Neural cell (in vitro differentiated cells): ENCODE measurements around the gene PCED1B. TPM values are rescaled to one million over a fixed set of nuclear protein-coding genes. Genes with fewer than 3 reads are reported as not detected.

Source experiments
- H2AFZ ChIP-seq: fragments of 200-600, 300-800 bp; sonication (generic), shearing (Covaris generic); 2 replicates; pipeline ENCODE4 v1.6.0; 2014; ENCODE audit warnings: low read depth, mild to moderate bottlenecking, antibody characterized with exemption, low read length, moderate library complexity
- H3F3A ChIP-seq: fragments of 200-600 bp; shearing (Covaris generic); 2 replicates; pipeline ENCODE4 v1.6.1; 2016; ENCODE audit warnings: mild to moderate bottlenecking, moderate library complexity, mixed read lengths, antibody characterized with exemption, low read length; ENCODE audit not compliant: insufficient read depth, poor library complexity, severe bottlenecking
- H3K27ac ChIP-seq: fragments of 200-600, 300-800 bp; sonication (generic), shearing (Covaris generic); 2 replicates; pipeline ENCODE4 v1.5.1; 2014; ENCODE audit warnings: mild to moderate bottlenecking, low read length, moderate library complexity
- H3K27me3 ChIP-seq: fragments of 300-800, 200-600 bp; sonication (generic), shearing (Covaris generic); 2 replicates; pipeline ENCODE4 v1.6.0; 2014; ENCODE audit warnings: mild to moderate bottlenecking, low read depth, low read length, moderate library complexity; ENCODE audit not compliant: insufficient read depth
- H3K36me3 ChIP-seq: fragments of 300-800, 200-600 bp; sonication (generic), shearing (Covaris generic); 2 replicates; pipeline ENCODE4 v1.5.1; 2014; ENCODE audit warnings: mild to moderate bottlenecking, antibody characterized with exemption, low read length, moderate library complexity; ENCODE audit not compliant: insufficient read depth
- H3K4me2 ChIP-seq: fragments of 300-800, 200-600 bp; sonication (generic), shearing (Covaris generic); 2 replicates; pipeline ENCODE4 v1.6.0; 2014; ENCODE audit warnings: mild to moderate bottlenecking, low read length
- H3K4me3 ChIP-seq: fragments of 300-800, 200-600 bp; sonication (generic), shearing (Covaris generic); 2 replicates; pipeline ENCODE4 v1.5.1; 2014; ENCODE audit warnings: mild to moderate bottlenecking, low read length, moderate library complexity
- H3K79me2 ChIP-seq: fragments of 200-600 bp; shearing (Covaris generic); replicated peaks from 2 replicates; pipeline ENCODE4 v1.6.0; 2014; ENCODE audit warnings: mild to moderate bottlenecking, low read length, moderate library complexity; ENCODE audit not compliant: insufficient read depth
- H3K9ac ChIP-seq: fragments of 300-800, 200-600 bp; sonication (generic), shearing (Covaris generic); 2 replicates; pipeline ENCODE4 v1.6.1; 2016; ENCODE audit warnings: mild to moderate bottlenecking, low read length, mixed read lengths
- H3K9me2 ChIP-seq: fragments of 200-600 bp; shearing (Covaris generic); 2 replicates; pipeline ENCODE4 v1.6.1; 2016; ENCODE audit warnings: mild to moderate bottlenecking, low read length, mixed read lengths; ENCODE audit not compliant: insufficient read depth
- H3K9me3 ChIP-seq: fragments of 200-600, 300-800 bp; sonication (generic), shearing (Covaris generic); 2 replicates; pipeline ENCODE4 v1.6.1; 2016; ENCODE audit warnings: mild to moderate bottlenecking, mixed run types, low read length, moderate library complexity, mixed read lengths
- H4K20me1 ChIP-seq: fragments of 200-600 bp; shearing (Covaris generic); 2 replicates; pipeline ENCODE4 v1.6.1; 2016; ENCODE audit warnings: mild to moderate bottlenecking, mixed run types; ENCODE audit not compliant: insufficient read depth
- CTCF ChIP-seq: fragments of 450-650 bp; IDR thresholded peaks from 2 replicates; pipeline ENCODE4 v1.5.1; 2014; ENCODE audit warnings: antibody characterized with exemption, mild to moderate bottlenecking, moderate library complexity; ENCODE audit not compliant: poor library complexity, severe bottlenecking
- EP300 ChIP-seq: fragments of 450-650 bp; conservative IDR thresholded peaks from 2 replicates; pipeline ENCODE4 v1.6.1; 2014; ENCODE audit warnings: antibody characterized with exemption, mild to moderate bottlenecking, moderate library complexity; ENCODE audit not compliant: poor library complexity, severe bottlenecking
- EZH2 ChIP-seq: fragments of 200-600, 300-800 bp; shearing (Covaris generic), sonication (generic); IDR thresholded peaks from 2 replicates; pipeline ENCODE4 v1.6.1; 2014; ENCODE audit warnings: antibody characterized with exemption, low read length, borderline replicate concordance, mild to moderate bottlenecking; ENCODE audit not compliant: insufficient read depth, poor library complexity, severe bottlenecking
- MXI1 ChIP-seq: fragments of 450-650 bp; conservative IDR thresholded peaks from 2 replicates; pipeline ENCODE4 v1.6.1; 2014; ENCODE audit warnings: antibody characterized with exemption, mild to moderate bottlenecking; ENCODE audit not compliant: poor library complexity, severe bottlenecking
- POLR2AphosphoS5 ChIP-seq: IDR thresholded peaks from 2 replicates; pipeline ENCODE4 v1.6.1; 2012
- RAD21 ChIP-seq: fragments of 450-650 bp; conservative IDR thresholded peaks from 2 replicates; pipeline ENCODE4 v1.6.1; 2014; ENCODE audit warnings: antibody characterized with exemption, mild to moderate bottlenecking, moderate library complexity
- REST ChIP-seq: IDR thresholded peaks from 2 replicates; pipeline ENCODE4 v1.6.1; 2012; ENCODE audit warnings: borderline replicate concordance
- SMC3 ChIP-seq: fragments of 450-650 bp; conservative IDR thresholded peaks from 2 replicates; pipeline ENCODE4 v1.6.1; 2014; ENCODE audit warnings: antibody characterized with exemption, mild to moderate bottlenecking, moderate library complexity; ENCODE audit not compliant: poor library complexity
- TAF1 ChIP-seq: IDR thresholded peaks from 2 replicates; pipeline ENCODE4 v1.6.1; 2012; ENCODE audit warnings: low read depth
- polyA plus RNA-seq: library from polyadenylated mRNA; depleted of rRNA; stranded (reverse); fragments of >200 nt; gene quantifications from 2 replicates; pipeline ENCODE4 v1.2.3, GENCODE V29; 2014

Gene PCED1B
- polyA plus RNA-seq, 1 donor from 2014 or later: not detected

- Histone ChIP-seq H3K4me3 (no peak overlapping the region), H2AFZ (no peak overlapping the region), H3K9me2 (no peaks in the 10 kb centered on the region), H3K9me3 (no peaks in the 10 kb centered on the region), H4K20me1 (no peaks in the 10 kb centered on the region), H3F3A (no peaks in the 10 kb centered on the region), H3K9ac (no peak overlapping the region), H3K27me3 (no peaks in the 10 kb centered on the region), H3K27ac (no peak overlapping the region), H3K36me3 (no peaks in the 10 kb centered on the region), H3K79me2 (no peaks in the 10 kb centered on the region), H3K4me2 (no peak overlapping the region)
- no peak for TF ChIP-seq TAF1
- TF ChIP-seq EZH2: no peak
- no peak for TF ChIP-seq POLR2AphosphoS5
- no peak for TF ChIP-seq REST
- TF ChIP-seq RAD21: no peak
These were observed 134.7 kb downstream of the PCED1B start for GRCh38 chr12:47214001-47214619.

GRCh38 chr12:47214771-47215170, 135.3 kb downstream of the PCED1B start:
- Histone ChIP-seq H3K4me3 (no peak overlapping the region), H3K27me3 (no peaks in the 10 kb centered on the region), H3K9me3 (no peaks in the 10 kb centered on the region), H3K9me2 (no peaks in the 10 kb centered on the region), H4K20me1 (no peaks in the 10 kb centered on the region), H3K4me2 (no peak overlapping the region), H3K79me2 (no peaks in the 10 kb centered on the region), H3K27ac (no peak overlapping the region), H3K36me3 (no peaks in the 10 kb centered on the region), H3F3A (no peaks in the 10 kb centered on the region), H3K9ac (no peak overlapping the region), H2AFZ (no peak overlapping the region)
- TF ChIP-seq TAF1 (no peak), EZH2 (no peak), SMC3 (no peak), REST (no peak), EP300 (no peak), POLR2AphosphoS5 (no peak), MXI1 (no peak), RAD21 (no peak), CTCF (no peak)
